WTC11 (cell line): ENCODE results near the gene GOLPH3. TPM values are rescaled to one million over a fixed set of nuclear protein-coding genes. Genes with fewer than 3 reads are reported as not detected.

Experiments
- ATAC-seq: fragments of 200-7000 bp; cut with Tn5 transposase; 2 replicates; pipeline ENCODE4 v1.10.0; 2021; ENCODE audit warnings: mild to moderate bottlenecking, moderate library complexity
- CTCF ChIA-PET: fragments of 300-600 bp; sonication (Branson Sonifier 250); formaldehyde crosslinking; loops from one replicate; lab custom pipeline; 2021; ENCODE audit warnings: antibody characterized with exemption; lab: Charles Lee
- POLR2A ChIA-PET: fragments of 350-600 bp; sonication (Branson Sonifier 250); formaldehyde crosslinking; loops from one replicate; lab custom pipeline; 2021; ENCODE audit warnings: antibody characterized with exemption; lab: Charles Lee
- DNase-seq: peaks from one replicate; pipeline ENCODE4 v3.0.0; 2021; ENCODE audit warnings: low spot score
- H3K27ac Mint-ChIP-seq: 2 replicates; pipeline ENCODE4 v1.8.0; 2021; ENCODE audit warnings: mixed read lengths
- H3K27me3 Mint-ChIP-seq: 2 replicates; pipeline ENCODE4 v1.8.0; 2021; ENCODE audit warnings: low read depth, mild to moderate bottlenecking, moderate library complexity, mixed read lengths
- H3K36me3 Mint-ChIP-seq: 2 replicates; pipeline ENCODE4 v1.8.0; 2021; ENCODE audit warnings: mixed read lengths
- H3K4me1 Mint-ChIP-seq: 2 replicates; pipeline ENCODE4 v1.8.0; 2022; ENCODE audit warnings: mixed read lengths
- H3K4me3 Mint-ChIP-seq: 2 replicates; pipeline ENCODE4 v1.8.0; 2021; ENCODE audit warnings: mild to moderate bottlenecking, moderate library complexity, mixed read lengths
- H3K9me3 Mint-ChIP-seq: 2 replicates; pipeline ENCODE4 v1.8.0; 2021; ENCODE audit warnings: mixed read lengths
- CREB1 ChIP-seq: sonication (generic); formaldehyde crosslinking; IDR thresholded peaks from 2 replicates; pipeline ENCODE4 v1.8.0; 2023; ENCODE audit warnings: mild to moderate bottlenecking, missing genetic modification reagents
- ESRRA ChIP-seq: sonication (generic); formaldehyde crosslinking; IDR thresholded peaks from 2 replicates; pipeline ENCODE4 v1.8.1; 2022; ENCODE audit warnings: mild to moderate bottlenecking, missing genetic modification reagents, borderline replicate concordance
- ETV6 ChIP-seq: sonication (generic); formaldehyde crosslinking; IDR thresholded peaks from 2 replicates; pipeline ENCODE4 v1.8.1; 2022; ENCODE audit warnings: mild to moderate bottlenecking, missing genetic modification reagents
- NR1H2 ChIP-seq: sonication (generic); formaldehyde crosslinking; IDR thresholded peaks from 2 replicates; pipeline ENCODE4 v1.9.0; 2021; ENCODE audit warnings: mild to moderate bottlenecking, moderate library complexity, missing genetic modification reagents
- NR2C2 ChIP-seq: sonication (generic); formaldehyde crosslinking; IDR thresholded peaks from 2 replicates; pipeline ENCODE4 v1.8.0; 2022; ENCODE audit warnings: mild to moderate bottlenecking, missing genetic modification reagents
- PRRX2 ChIP-seq: fragments of 250-450 bp; sonication (Bioruptor Pico); IDR thresholded peaks from 2 replicates; pipeline ENCODE4 v1.8.0; 2021; ENCODE audit warnings: mild to moderate bottlenecking
- RELA ChIP-seq: sonication (generic); formaldehyde crosslinking; IDR thresholded peaks from 2 replicates; pipeline ENCODE4 v1.8.1; 2022; ENCODE audit warnings: missing genetic modification reagents, mild to moderate bottlenecking, borderline replicate concordance
- SP1 ChIP-seq: sonication (generic); formaldehyde crosslinking; conservative IDR thresholded peaks from 2 replicates; pipeline ENCODE4 v1.8.1; 2022; ENCODE audit warnings: missing genetic modification reagents
- TCF7 ChIP-seq: sonication (generic); formaldehyde crosslinking; IDR thresholded peaks from 2 replicates; pipeline ENCODE4 v1.8.0; 2022; ENCODE audit warnings: mild to moderate bottlenecking, low read depth, missing genetic modification reagents, moderate library complexity
- TP53 ChIP-seq: sonication (generic); formaldehyde crosslinking; IDR thresholded peaks from 2 replicates; pipeline ENCODE4 v1.8.1; 2023; ENCODE audit warnings: mild to moderate bottlenecking, missing genetic modification reagents
- ZBTB21 ChIP-seq: sonication (generic); formaldehyde crosslinking; IDR thresholded peaks from 2 replicates; pipeline ENCODE4 v1.8.1; 2023; ENCODE audit warnings: mild to moderate bottlenecking, missing genetic modification reagents, borderline replicate concordance
- ZNF219 ChIP-seq: sonication (generic); formaldehyde crosslinking; IDR thresholded peaks from 2 replicates; pipeline ENCODE4 v1.8.0; 2023; ENCODE audit warnings: missing genetic modification reagents, mild to moderate bottlenecking, borderline replicate concordance
- ZNF232 ChIP-seq: sonication (generic); formaldehyde crosslinking; IDR thresholded peaks from 2 replicates; pipeline ENCODE4 v1.8.0; 2022; ENCODE audit warnings: mild to moderate bottlenecking, missing genetic modification reagents
- total RNA-seq: library from RNA; stranded (reverse); gene quantifications from 3 replicates; pipeline ENCODE4 v1.2.3, GENCODE V29; 2021
- TF ChIP-seq, protein P1 (sequence below): fragments of 250-450 bp; sonication (Bioruptor Pico); IDR thresholded peaks from 2 replicates; pipeline ENCODE4 v1.9.0; 2021; ENCODE audit warnings: moderate library complexity, mild to moderate bottlenecking, inconsistent platforms, borderline replicate concordance
- TF ChIP-seq, protein P2 (sequence below): fragments of 250-450 bp; sonication (Bioruptor Pico); IDR thresholded peaks from 2 replicates; pipeline ENCODE4 v1.9.0; 2021; ENCODE audit warnings: mild to moderate bottlenecking
- TF ChIP-seq, protein P3 (sequence below): sonication (generic); formaldehyde crosslinking; IDR thresholded peaks from 2 replicates; pipeline ENCODE4 v1.8.1; 2023; ENCODE audit warnings: mild to moderate bottlenecking, missing genetic modification reagents, moderate library complexity
- TF ChIP-seq, protein P4 (sequence below): sonication (generic); formaldehyde crosslinking; conservative IDR thresholded peaks from 2 replicates; pipeline ENCODE4 v1.8.1; 2022; ENCODE audit warnings: mild to moderate bottlenecking, missing genetic modification reagents
- TF ChIP-seq, protein P5 (sequence below): sonication (generic); formaldehyde crosslinking; IDR thresholded peaks from 2 replicates; pipeline ENCODE4 v1.8.1; 2022; ENCODE audit warnings: mild to moderate bottlenecking, missing genetic modification reagents, moderate library complexity, borderline replicate concordance
- TF ChIP-seq, protein P6 (sequence below): sonication (generic); formaldehyde crosslinking; IDR thresholded peaks from 2 replicates; pipeline ENCODE4 v1.8.0; 2022; ENCODE audit warnings: mild to moderate bottlenecking, missing genetic modification reagents

Gene GOLPH3
- total RNA-seq, 1 experiment from 2014 or later: 101 TPM

DNA sequence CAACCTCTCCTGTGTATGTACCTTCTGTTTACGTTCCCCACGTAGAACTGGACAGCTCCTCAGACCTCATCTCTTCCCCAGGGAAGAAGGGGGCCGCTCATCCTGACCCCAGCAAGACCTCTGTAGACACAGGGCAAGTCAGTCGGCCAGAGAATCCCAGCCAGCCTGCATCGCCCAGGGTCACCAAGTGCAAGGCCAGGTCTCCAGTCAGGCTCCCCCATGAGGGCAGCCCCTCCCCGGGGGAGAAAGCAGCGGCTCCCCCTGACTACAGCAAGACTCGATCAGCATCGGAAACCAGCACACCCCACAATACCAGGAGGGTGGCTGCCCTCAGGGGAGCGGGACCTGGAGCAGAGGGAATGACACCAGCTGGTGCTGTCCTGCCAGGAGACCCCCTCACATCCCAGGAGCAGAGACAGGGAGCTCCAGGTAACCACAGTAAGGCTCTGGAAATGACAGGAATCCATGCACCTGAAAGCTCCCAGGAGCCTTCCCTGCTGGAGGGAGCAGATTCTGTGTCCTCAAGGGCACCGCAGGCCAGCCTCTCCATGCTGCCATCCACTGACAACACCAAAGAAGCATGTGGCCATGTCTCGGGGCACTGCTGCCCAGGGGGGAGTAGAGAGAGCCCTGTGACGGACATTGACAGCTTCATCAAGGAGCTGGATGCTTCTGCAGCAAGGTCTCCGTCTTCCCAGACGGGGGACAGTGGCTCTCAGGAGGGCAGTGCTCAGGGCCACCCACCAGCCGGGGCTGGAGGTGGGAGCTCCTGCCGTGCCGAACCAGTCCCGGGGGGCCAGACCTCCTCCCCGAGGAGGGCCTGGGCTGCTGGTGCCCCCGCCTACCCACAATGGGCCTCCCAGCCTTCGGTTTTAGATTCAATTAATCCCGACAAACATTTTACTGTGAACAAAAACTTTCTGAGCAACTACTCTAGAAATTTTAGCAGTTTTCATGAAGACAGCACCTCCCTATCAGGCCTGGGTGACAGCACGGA, 86.7 kb downstream of the GOLPH3 start:
- no peak for ATAC-seq
- no peak for DNase-seq
- no peak overlapping the region for H3K27ac Mint-ChIP-seq
- ChIA-PET CTCF (interaction anchor here (1.1 to 1.8 kb wide), 6 partner anchors 13 to 278 kb away, joined by 3 to 6 read pairs (median 3); no protein-coding TSS in a partner anchor), POLR2A (interaction anchor here (0.6 kb wide), 1 partner anchor 74 kb away, joined by 3 read pairs; no protein-coding TSS in a partner anchor)
- TF ChIP-seq NR2C2 (no peak), SP1 (CRISPR knock-in tag) (no peak), ZNF219 (CRISPR knock-in tag) (no peak), RELA (CRISPR knock-in tag) (no peak), NR1H2 (CRISPR knock-in tag) (no peak), TCF7 (CRISPR knock-in tag) (no peak), ESRRA (CRISPR knock-in tag) (no peak), ZNF232 (CRISPR knock-in tag) (no peak), ZBTB21 (CRISPR knock-in tag) (no peak), ETV6 (no peak), PRRX2 (no peak)
- TF ChIP-seq, protein P1, sequence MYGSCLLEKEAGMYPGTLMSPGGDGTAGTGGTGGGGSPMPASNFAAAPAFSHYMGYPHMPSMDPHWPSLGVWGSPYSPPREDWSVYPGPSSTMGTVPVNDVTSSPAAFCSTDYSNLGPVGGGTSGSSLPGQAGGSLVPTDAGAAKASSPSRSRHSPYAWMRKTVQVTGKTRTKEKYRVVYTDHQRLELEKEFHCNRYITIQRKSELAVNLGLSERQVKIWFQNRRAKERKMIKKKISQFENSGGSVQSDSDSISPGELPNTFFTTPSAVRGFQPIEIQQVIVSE (CRISPR knock-in tag): no peak
- TF ChIP-seq, protein P2, sequence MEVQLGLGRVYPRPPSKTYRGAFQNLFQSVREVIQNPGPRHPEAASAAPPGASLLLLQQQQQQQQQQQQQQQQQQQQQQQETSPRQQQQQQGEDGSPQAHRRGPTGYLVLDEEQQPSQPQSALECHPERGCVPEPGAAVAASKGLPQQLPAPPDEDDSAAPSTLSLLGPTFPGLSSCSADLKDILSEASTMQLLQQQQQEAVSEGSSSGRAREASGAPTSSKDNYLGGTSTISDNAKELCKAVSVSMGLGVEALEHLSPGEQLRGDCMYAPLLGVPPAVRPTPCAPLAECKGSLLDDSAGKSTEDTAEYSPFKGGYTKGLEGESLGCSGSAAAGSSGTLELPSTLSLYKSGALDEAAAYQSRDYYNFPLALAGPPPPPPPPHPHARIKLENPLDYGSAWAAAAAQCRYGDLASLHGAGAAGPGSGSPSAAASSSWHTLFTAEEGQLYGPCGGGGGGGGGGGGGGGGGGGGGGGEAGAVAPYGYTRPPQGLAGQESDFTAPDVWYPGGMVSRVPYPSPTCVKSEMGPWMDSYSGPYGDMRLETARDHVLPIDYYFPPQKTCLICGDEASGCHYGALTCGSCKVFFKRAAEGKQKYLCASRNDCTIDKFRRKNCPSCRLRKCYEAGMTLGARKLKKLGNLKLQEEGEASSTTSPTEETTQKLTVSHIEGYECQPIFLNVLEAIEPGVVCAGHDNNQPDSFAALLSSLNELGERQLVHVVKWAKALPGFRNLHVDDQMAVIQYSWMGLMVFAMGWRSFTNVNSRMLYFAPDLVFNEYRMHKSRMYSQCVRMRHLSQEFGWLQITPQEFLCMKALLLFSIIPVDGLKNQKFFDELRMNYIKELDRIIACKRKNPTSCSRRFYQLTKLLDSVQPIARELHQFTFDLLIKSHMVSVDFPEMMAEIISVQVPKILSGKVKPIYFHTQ (CRISPR knock-in tag): no peak
- TF ChIP-seq, protein P3, sequence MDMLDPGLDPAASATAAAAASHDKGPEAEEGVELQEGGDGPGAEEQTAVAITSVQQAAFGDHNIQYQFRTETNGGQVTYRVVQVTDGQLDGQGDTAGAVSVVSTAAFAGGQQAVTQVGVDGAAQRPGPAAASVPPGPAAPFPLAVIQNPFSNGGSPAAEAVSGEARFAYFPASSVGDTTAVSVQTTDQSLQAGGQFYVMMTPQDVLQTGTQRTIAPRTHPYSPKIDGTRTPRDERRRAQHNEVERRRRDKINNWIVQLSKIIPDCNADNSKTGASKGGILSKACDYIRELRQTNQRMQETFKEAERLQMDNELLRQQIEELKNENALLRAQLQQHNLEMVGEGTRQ: no peak
- TF ChIP-seq, protein P4, sequence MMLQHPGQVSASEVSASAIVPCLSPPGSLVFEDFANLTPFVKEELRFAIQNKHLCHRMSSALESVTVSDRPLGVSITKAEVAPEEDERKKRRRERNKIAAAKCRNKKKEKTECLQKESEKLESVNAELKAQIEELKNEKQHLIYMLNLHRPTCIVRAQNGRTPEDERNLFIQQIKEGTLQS (CRISPR knock-in tag): no peak
- TF ChIP-seq, protein P5, sequence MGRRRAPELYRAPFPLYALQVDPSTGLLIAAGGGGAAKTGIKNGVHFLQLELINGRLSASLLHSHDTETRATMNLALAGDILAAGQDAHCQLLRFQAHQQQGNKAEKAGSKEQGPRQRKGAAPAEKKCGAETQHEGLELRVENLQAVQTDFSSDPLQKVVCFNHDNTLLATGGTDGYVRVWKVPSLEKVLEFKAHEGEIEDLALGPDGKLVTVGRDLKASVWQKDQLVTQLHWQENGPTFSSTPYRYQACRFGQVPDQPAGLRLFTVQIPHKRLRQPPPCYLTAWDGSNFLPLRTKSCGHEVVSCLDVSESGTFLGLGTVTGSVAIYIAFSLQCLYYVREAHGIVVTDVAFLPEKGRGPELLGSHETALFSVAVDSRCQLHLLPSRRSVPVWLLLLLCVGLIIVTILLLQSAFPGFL: no peak
- TF ChIP-seq, protein P6, sequence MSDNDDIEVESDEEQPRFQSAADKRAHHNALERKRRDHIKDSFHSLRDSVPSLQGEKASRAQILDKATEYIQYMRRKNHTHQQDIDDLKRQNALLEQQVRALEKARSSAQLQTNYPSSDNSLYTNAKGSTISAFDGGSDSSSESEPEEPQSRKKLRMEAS (CRISPR knock-in tag): no peak
- no peaks in the 10 kb centered on the region for H3K9me3 Mint-ChIP-seq
- H3K4me1 Mint-ChIP-seq: no peaks in the 10 kb centered on the region
- H3K4me3 Mint-ChIP-seq: no peak overlapping the region
- no peaks in the 10 kb centered on the region; the same call in 1 of the 2 replicates for H3K36me3 Mint-ChIP-seq
- no peaks in the 10 kb centered on the region for H3K27me3 Mint-ChIP-seq

DNA sequence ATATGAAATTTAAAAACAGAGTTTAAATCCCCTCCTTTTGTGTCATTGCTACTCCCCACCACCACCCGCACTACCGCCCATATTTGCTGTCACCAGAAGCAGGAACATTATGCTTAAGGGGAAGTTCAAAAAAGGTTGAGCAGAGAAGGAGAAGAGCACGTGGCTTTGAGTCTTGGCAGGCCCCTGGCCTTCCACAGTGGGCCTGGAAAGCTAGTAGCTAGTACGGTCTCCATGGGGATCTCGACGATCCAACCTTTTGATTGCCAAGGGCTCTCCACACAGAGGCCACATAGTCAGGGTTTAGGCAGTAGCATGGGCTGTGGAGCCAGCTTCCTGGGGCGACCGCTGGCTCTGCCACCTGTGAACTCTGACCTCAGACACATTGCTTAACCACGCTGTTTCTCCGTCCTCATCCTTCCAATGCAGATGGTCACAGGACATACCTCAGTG, 90.1 kb downstream of the GOLPH3 start:
- Mint-ChIP-seq H3K4me3 (no peak overlapping the region), H3K4me1 (no peaks in the 10 kb centered on the region), H3K9me3 (0 out of 2 replicates have a peak, but pooled peaks cover 3% of the 10 kb centered on the region), H3K27ac (no peak overlapping the region), H3K36me3 (no peaks in the 10 kb centered on the region; the same call in 1 of the 2 replicates), H3K27me3 (no peaks in the 10 kb centered on the region)
- TF ChIP-seq TP53 (CRISPR knock-in tag) (no peak), CREB1 (CRISPR knock-in tag) (no peak)
- no peak for ATAC-seq
- CTCF ChIA-PET: interaction anchor here (0.6 to 1.1 kb wide), 2 partner anchors 28 to 278 kb away, joined by 3 to 4 read pairs; no protein-coding TSS in a partner anchor
- POLR2A ChIA-PET: no interaction called here
- no peak for DNase-seq
